MM.1S (cell line): ENCODE measurements around the gene ZNF775.

Experiments
- DNase-seq: peaks from one replicate; pipeline ENCODE4 v3.0.0-alpha.2; 2015
- H2AFZ ChIP-seq: fragments of 300-600 bp; sonication (generic); 2 replicates; pipeline ENCODE4 v1.6.0; 2016; ENCODE audit warnings: antibody characterized with exemption, low read length
- H3F3A ChIP-seq: fragments of 300-600 bp; sonication (generic); 2 replicates; pipeline ENCODE4 v1.6.1; 2016; ENCODE audit warnings: mild to moderate bottlenecking, antibody characterized with exemption, low read length, moderate library complexity, mixed read lengths; ENCODE audit not compliant: insufficient read depth
- H3K27ac ChIP-seq: fragments of 300-600 bp; sonication (generic); 2 replicates; pipeline ENCODE4 v1.5.1; 2016; ENCODE audit warnings: mild to moderate bottlenecking, low read length
- H3K27me3 ChIP-seq: fragments of 300-600 bp; sonication (generic); replicated peaks from 2 replicates; pipeline ENCODE4 v1.6.0; 2016; ENCODE audit warnings: low read length; ENCODE audit not compliant: insufficient read depth
- H3K36me3 ChIP-seq: fragments of 300-600 bp; sonication (generic); replicated peaks from 2 replicates; pipeline ENCODE4 v1.6.1; 2016; ENCODE audit warnings: mild to moderate bottlenecking, low read length, mixed read lengths; ENCODE audit not compliant: insufficient read depth
- H3K4me1 ChIP-seq: fragments of 300-600 bp; sonication (generic); 2 replicates; pipeline ENCODE4 v1.6.1; 2016; ENCODE audit warnings: low read length, mixed read lengths
- H3K4me2 ChIP-seq: fragments of 300-600 bp; sonication (generic); 2 replicates; pipeline ENCODE4 v1.6.0; 2016; ENCODE audit warnings: low read depth, low read length
- H3K4me3 ChIP-seq: fragments of 300-600 bp; sonication (generic); 2 replicates; pipeline ENCODE4 v1.5.1; 2016; ENCODE audit warnings: low read length, mixed read lengths
- H3K79me2 ChIP-seq: fragments of 300-600 bp; sonication (generic); 2 replicates; pipeline ENCODE4 v1.6.1; 2016; ENCODE audit warnings: mixed run types, low read length, mixed read lengths
- H3K9ac ChIP-seq: fragments of 300-600 bp; sonication (generic); 2 replicates; pipeline ENCODE4 v1.6.1; 2016; ENCODE audit warnings: low read length, mixed read lengths
- H3K9me2 ChIP-seq: fragments of 300-600 bp; sonication (generic); replicated peaks from 2 replicates; pipeline ENCODE4 v1.6.1; 2016; ENCODE audit warnings: mild to moderate bottlenecking, low read length, mixed read lengths; ENCODE audit not compliant: insufficient read depth
- H3K9me3 ChIP-seq: fragments of 300-600 bp; sonication (generic); replicated peaks from 2 replicates; pipeline ENCODE4 v1.6.1; 2016; ENCODE audit warnings: mild to moderate bottlenecking, low read length, mixed read lengths; ENCODE audit not compliant: insufficient read depth
- H4K20me1 ChIP-seq: fragments of 300-600 bp; sonication (generic); 2 replicates; pipeline ENCODE4 v1.6.1; 2016; ENCODE audit warnings: mild to moderate bottlenecking, low read length, moderate library complexity, mixed read lengths; ENCODE audit not compliant: insufficient read depth
- EZH2 ChIP-seq: fragments of 300-600 bp; sonication (generic); optimal IDR thresholded peaks from 2 replicates; pipeline ENCODE3; 2017; ENCODE audit warnings: low read depth, mild to moderate bottlenecking, antibody characterized with exemption, low read length, mixed read lengths
- EZH2phosphoT487 ChIP-seq: fragments of 300-600 bp; sonication (generic); IDR thresholded peaks from 2 replicates; pipeline ENCODE4 v1.6.1; 2018; ENCODE audit warnings: antibody characterized with exemption, low read length
- TF ChIP-seq, protein P1 (sequence below): fragments of 300-600 bp; sonication (generic); IDR thresholded peaks from 2 replicates; pipeline ENCODE4 v1.5.1; 2016; ENCODE audit warnings: antibody characterized with exemption, low read length, mixed read lengths

ZNF775 gene

DNA sequence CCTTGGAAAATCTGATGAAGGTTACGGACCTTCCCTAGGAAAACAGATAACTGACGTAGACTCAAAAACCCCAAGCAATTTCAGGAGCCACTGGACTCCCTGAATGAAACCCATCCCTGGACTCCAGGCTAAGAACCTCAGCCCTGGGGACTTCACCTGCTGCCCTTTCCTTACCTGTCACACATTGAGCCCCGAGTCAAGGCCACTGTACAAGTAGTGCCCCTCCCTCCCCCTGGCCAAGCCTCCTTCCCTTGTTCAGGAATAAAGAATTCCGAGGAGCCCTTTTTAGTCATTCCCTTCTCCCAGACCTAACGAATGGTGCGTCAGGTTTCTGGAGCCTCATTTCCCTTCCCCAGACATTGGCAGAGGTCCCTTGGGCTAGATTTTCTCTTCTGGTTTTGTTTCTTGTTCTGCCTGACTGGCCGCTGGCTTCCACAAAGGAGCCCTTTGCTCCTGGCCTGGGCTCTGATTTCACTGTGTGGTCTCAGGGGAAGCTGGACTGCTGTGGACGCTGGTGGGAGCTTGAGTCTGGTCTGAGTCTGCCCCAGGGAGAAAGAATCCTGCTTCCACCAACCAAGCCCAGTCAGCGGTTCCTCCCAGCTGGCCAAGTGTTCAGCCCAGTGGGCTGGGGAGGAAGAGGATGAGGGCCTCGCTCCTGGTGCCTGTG, 31.7 kb downstream of the ZNF775 start:
- Histone ChIP-seq H3K9me3 (no peaks in the 10 kb centered on the region), H3K27me3 (no peaks in the 10 kb centered on the region), H3K4me2 (no peak overlapping the region), H3K36me3 (peaks cover 6% of the 10 kb centered on the region), H3K79me2 (peaks cover 42% of the 10 kb centered on the region), H3F3A (peaks cover 36% of the 10 kb centered on the region), H3K4me1 (peaks cover 39% of the 10 kb centered on the region), H3K9me2 (no peaks in the 10 kb centered on the region), H3K27ac (no peak overlapping the region), H3K4me3 (no peak overlapping the region), H3K9ac (no peak overlapping the region), H2AFZ (no peak overlapping the region), H4K20me1 (no peaks in the 10 kb centered on the region)
- DNase-seq: no peak
- TF ChIP-seq EZH2phosphoT487: no peak
- no peak for TF ChIP-seq EZH2
- TF ChIP-seq, protein P1, sequence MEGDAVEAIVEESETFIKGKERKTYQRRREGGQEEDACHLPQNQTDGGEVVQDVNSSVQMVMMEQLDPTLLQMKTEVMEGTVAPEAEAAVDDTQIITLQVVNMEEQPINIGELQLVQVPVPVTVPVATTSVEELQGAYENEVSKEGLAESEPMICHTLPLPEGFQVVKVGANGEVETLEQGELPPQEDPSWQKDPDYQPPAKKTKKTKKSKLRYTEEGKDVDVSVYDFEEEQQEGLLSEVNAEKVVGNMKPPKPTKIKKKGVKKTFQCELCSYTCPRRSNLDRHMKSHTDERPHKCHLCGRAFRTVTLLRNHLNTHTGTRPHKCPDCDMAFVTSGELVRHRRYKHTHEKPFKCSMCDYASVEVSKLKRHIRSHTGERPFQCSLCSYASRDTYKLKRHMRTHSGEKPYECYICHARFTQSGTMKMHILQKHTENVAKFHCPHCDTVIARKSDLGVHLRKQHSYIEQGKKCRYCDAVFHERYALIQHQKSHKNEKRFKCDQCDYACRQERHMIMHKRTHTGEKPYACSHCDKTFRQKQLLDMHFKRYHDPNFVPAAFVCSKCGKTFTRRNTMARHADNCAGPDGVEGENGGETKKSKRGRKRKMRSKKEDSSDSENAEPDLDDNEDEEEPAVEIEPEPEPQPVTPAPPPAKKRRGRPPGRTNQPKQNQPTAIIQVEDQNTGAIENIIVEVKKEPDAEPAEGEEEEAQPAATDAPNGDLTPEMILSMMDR: no peak

DNA sequence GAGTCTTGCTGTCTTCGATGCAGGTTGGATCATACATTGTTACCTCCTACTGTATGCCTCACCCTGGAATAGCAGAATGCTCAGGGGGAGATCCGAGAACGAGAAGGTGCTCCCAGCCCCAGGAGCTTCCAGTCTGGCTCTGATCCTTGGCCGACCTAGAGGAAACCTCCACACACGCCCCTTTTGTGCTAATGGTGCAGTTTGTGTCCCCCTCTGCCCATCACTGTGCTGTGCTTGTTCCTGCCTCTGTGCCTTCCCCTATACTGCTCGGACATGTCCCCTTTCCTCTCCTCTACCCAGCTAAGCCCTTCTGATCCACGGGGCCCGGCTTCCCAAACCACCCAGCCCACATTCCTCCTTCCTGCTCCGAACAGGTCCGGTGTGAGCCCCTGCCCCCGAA, 32.5 kb downstream of the ZNF775 start:
- Histone ChIP-seq H3K4me1 (peaks cover 40% of the 10 kb centered on the region), H3K27me3 (no peaks in the 10 kb centered on the region), H3K36me3 (peaks cover 6% of the 10 kb centered on the region), H3K9me3 (no peaks in the 10 kb centered on the region), H3K9ac (no peak overlapping the region), H3K4me2 (no peak overlapping the region), H3K9me2 (no peaks in the 10 kb centered on the region), H3K27ac (no peak overlapping the region), H3K79me2 (peaks cover 34% of the 10 kb centered on the region), H4K20me1 (no peaks in the 10 kb centered on the region), H2AFZ (no peak overlapping the region), H3K4me3 (no peak overlapping the region), H3F3A (peaks cover 34% of the 10 kb centered on the region)
- no peak for DNase-seq
- TF ChIP-seq, protein P1: no peak
- TF ChIP-seq EZH2: no peak
- TF ChIP-seq EZH2phosphoT487: no peak

GRCh38 chr7:150412016-150412415, 32.9 kb downstream of the ZNF775 start:
- Histone ChIP-seq H3K36me3 (peaks cover 6% of the 10 kb centered on the region), H4K20me1 (no peaks in the 10 kb centered on the region), H3K4me1 (peaks cover 38% of the 10 kb centered on the region), H3K27ac (no peak overlapping the region), H3K27me3 (no peaks in the 10 kb centered on the region), H3K9ac (no peak overlapping the region), H3K4me3 (no peak overlapping the region), H3K79me2 (peaks cover 33% of the 10 kb centered on the region), H3K9me3 (no peaks in the 10 kb centered on the region), H3F3A (peaks cover 30% of the 10 kb centered on the region), H3K4me2 (no peak overlapping the region), H2AFZ (no peak overlapping the region), H3K9me2 (no peaks in the 10 kb centered on the region)
- DNase-seq: no peak
- TF ChIP-seq EZH2phosphoT487 (no peak), EZH2 (no peak)
- TF ChIP-seq, protein P1: no peak
